CD4-positive, alpha-beta memory T cell (primary cell): ENCODE results near the gene MTREX. TPM values are rescaled to one million over a fixed set of nuclear protein-coding genes. Genes with fewer than 3 reads are reported as not detected.

Experiments
- CTCF ChIA-PET: fragments of 350-600 bp; sonication (Branson Sonifier 250); formaldehyde crosslinking; loops from one replicate; lab custom pipeline; 2021; ENCODE audit warnings: inconsistent platforms; ENCODE audit not compliant: partially characterized antibody; lab: Charles Lee
- POLR2A ChIA-PET: fragments of 350-600 bp; sonication (Branson Sonifier 250); formaldehyde crosslinking; loops from one replicate; lab custom pipeline; 2021; ENCODE audit not compliant: partially characterized antibody; lab: Charles Lee
- DNase-seq, 5 donors: peaks; one replicate each; pipeline versions ENCODE4 v3.0.0 to v3.0.0-alpha.2; 2020 to 2022; ENCODE audit warnings: mixed read lengths in 1 of 5
- H3K27ac ChIP-seq: one replicate; pipeline ENCODE4 v1.7.0; 2013; ENCODE audit warnings: low read depth, low read length
- H3K27me3 ChIP-seq: 2 replicates; pipeline ENCODE4 v1.7.0; 2013; ENCODE audit warnings: mild to moderate bottlenecking, low read length, moderate library complexity; ENCODE audit not compliant: insufficient read depth
- H3K36me3 ChIP-seq: 2 replicates; pipeline ENCODE4 v1.7.0; 2013; ENCODE audit warnings: mild to moderate bottlenecking, low read length, moderate library complexity; ENCODE audit not compliant: insufficient read depth
- H3K4me1 ChIP-seq: 2 replicates; pipeline ENCODE4 v1.7.0; 2013; ENCODE audit warnings: mild to moderate bottlenecking, low read length, moderate library complexity; ENCODE audit not compliant: insufficient read depth
- H3K4me3 ChIP-seq, 2 donors: one replicate each; pipeline ENCODE4 v1.7.0; 2013; ENCODE audit warnings: low read length in 2 of 2, mild to moderate bottlenecking in 1 of 2
- H3K9me3 ChIP-seq, 2 donors: one replicate each; pipeline ENCODE4 v1.7.0; 2013; ENCODE audit warnings: low read length in 2 of 2, control low read depth in 1 of 2; ENCODE audit not compliant: control insufficient read depth in 1 of 2
- H3K27ac Mint-ChIP-seq, 7 donors: one replicate each; pipeline ENCODE4 v1.8.0; 2020 to 2021; ENCODE audit warnings: mixed read lengths in 7 of 7, mild to moderate bottlenecking in 6 of 7, inconsistent platforms in 3 of 7, moderate library complexity in 3 of 7
- H3K27me3 Mint-ChIP-seq, 2 donors: one replicate each; pipeline ENCODE4 v1.8.0; 2020 to 2021; ENCODE audit warnings: mixed read lengths in 2 of 2
- H3K36me3 Mint-ChIP-seq, 2 donors: one replicate each; pipeline ENCODE4 v1.8.0; 2020 to 2021; ENCODE audit warnings: mixed read lengths in 2 of 2, inconsistent platforms in 1 of 2, mild to moderate bottlenecking in 1 of 2
- H3K4me1 Mint-ChIP-seq, 4 donors: one replicate each; pipeline ENCODE4 v1.8.0; 2020 to 2021; ENCODE audit warnings: mixed read lengths in 4 of 4, mild to moderate bottlenecking in 1 of 4
- H3K4me3 Mint-ChIP-seq, 8 donors: one replicate each; pipeline ENCODE4 v1.8.0; 2020 to 2021; ENCODE audit warnings: mixed read lengths in 8 of 8, mild to moderate bottlenecking in 7 of 8, moderate library complexity in 6 of 8, inconsistent platforms in 3 of 8
- H3K9me3 Mint-ChIP-seq, 8 donors: one replicate each; pipeline ENCODE4 v1.8.0; 2020 to 2021; ENCODE audit warnings: mixed read lengths in 8 of 8, mild to moderate bottlenecking in 5 of 8, inconsistent platforms in 3 of 8, moderate library complexity in 1 of 8
- intact Hi-C: fragments of 100-400 bp; cut with micrococcal nuclease; formaldehyde crosslinking; loops from one replicate; pipeline ENCODE4 v1.15.1; 2023
- polyA plus RNA-seq, 2 donors: library from polyadenylated mRNA; unstranded; fragments of 300-500 nt; fragmentation: Illumina TruSeq; gene quantifications; one replicate each; pipeline ENCODE4 v1.2.3, GENCODE V29; 2021
- total RNA-seq, 2 experiments: library from RNA; stranded (reverse); gene quantifications; one replicate each; pipeline ENCODE4 v1.2.3, GENCODE V29; 2021

Gene MTREX
- total and polyA plus RNA-seq, 4 experiments from 2014 or later: 28.8 to 82.2 (median 55.4) TPM

DNA sequence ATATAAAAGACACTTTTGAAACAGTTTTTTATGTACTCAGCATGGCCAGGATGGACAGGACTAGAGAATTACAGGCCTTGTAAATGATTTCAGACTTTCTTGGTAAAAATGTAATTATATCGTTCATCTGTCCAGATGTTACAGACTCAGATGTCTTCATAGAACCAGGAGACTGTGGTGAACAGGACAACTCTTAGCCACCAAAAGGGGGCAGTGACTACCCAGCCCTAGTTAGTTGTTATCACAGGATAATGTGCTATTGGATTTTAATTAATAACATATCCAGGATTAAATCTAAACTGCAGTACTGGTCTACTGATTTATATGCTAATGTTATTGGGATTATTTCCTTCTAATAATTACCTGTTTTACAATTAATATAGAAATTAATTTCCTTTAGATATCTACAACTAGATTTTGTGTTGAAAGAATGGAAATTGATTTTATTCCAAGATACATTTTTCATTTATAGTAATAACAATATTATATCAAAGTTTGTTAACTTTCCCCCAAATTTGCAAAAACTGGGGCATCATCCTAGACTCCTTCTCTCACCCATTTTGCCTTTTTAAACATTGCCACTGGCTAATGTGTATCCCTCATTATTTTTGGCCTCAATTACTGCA lies 99.4 kb downstream of the MTREX start:
- H3K36me3 Mint-ChIP-seq: peaks cover 46 to 57% of the 10 kb centered on the region in 2 donors

DNA sequence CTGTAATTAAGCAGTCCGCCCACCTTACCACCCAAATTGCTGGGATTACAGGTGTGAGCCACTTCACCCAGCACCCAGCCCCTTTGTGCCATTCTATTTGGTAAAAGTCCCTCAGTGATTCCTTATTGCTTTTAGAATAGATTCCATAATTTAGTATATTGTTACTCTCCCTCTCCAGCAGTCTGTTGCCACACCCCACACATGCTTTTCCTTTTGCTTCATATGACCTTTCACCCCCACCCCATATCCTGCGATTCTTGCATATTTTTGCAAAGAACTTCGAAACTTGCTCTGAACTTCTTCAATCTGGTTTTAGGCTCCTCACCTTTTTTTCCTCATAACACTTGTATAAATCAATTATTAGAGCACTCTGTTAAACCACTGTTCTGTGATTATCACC lies 100.2 kb downstream of the MTREX start:
- intact Hi-C loops: loop anchor here (1.0 kb wide), 1 partner anchor 284 kb away; no protein-coding TSS in a partner anchor
- CTCF ChIA-PET: no interaction called here
- H3K4me1 Mint-ChIP-seq: peaks cover 4 to 11% (median 8%) of the 10 kb centered on the region in 4 donors
- peaks cover 47 to 57% of the 10 kb centered on the region in 2 donors for H3K36me3 Mint-ChIP-seq
- Histone ChIP-seq H3K36me3 (peaks cover 17% of the 10 kb centered on the region), H3K27me3 (no peaks in the 10 kb centered on the region), H3K4me1 (no peaks in the 10 kb centered on the region), H3K27ac (no peak overlapping the region), H3K9me3 (no peaks in the 10 kb centered on the region), H3K4me3 (no peak overlapping the region)
- no peak overlapping the region for H3K4me3 Mint-ChIP-seq
- DNase-seq: no peak
- no peaks in the 10 kb centered on the region for H3K27me3 Mint-ChIP-seq
- POLR2A ChIA-PET: no interaction called here
- H3K9me3 Mint-ChIP-seq: no peaks in the 10 kb centered on the region
- H3K27ac Mint-ChIP-seq: peak overlapping the region in 1 of 7 donors; percentile 5

More for the DNA sequence above, 99.4 kb downstream of the MTREX start:
- no peak overlapping the region for H3K27ac Mint-ChIP-seq
- ChIA-PET POLR2A (interaction anchor here (1.2 kb wide), 1 partner anchor 285 kb away, joined by 3 read pairs; no protein-coding TSS in a partner anchor), CTCF (interaction anchor here (1.8 kb wide), 1 partner anchor 285 kb away, joined by 14 read pairs; no protein-coding TSS in a partner anchor)
- Histone ChIP-seq H3K36me3 (peaks cover 17% of the 10 kb centered on the region), H3K9me3 (no peaks in the 10 kb centered on the region), H3K27ac (no peak overlapping the region), H3K4me3 (no peak overlapping the region), H3K27me3 (no peaks in the 10 kb centered on the region), H3K4me1 (no peaks in the 10 kb centered on the region)
- peak in 2 of 5 donors; percentile 13 to 17 for DNase-seq
- H3K27me3 Mint-ChIP-seq: no peaks in the 10 kb centered on the region
- intact Hi-C loops: loop anchor here (1.0 kb wide), 1 partner anchor 285 kb away; no protein-coding TSS in a partner anchor
- H3K4me3 Mint-ChIP-seq: no peak overlapping the region
- H3K9me3 Mint-ChIP-seq: no peaks in the 10 kb centered on the region
- H3K4me1 Mint-ChIP-seq: peaks cover 4 to 11% (median 6%) of the 10 kb centered on the region in 4 donors

DNA sequence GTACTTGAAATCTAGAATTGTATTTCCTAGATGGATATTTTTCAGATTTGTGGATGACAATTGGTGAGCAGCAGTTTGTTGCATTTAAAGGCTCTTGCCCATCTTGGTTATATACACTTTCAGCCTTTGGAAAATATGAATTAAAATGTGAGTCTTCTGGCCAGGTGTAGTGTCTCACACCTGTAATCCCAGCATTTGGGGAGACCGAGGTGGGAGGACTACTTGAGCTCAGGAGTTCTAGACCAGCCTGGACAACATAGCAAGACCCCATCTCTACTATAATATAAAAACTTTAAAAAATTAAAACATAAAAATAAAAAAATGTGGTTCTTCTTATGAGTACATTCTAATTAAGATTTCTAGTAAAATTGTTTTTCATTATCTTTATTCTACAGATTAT lies 102.0 kb downstream of the MTREX start:
- ChIA-PET POLR2A (no interaction called here), CTCF (interaction anchor here (0.6 kb wide), 1 partner anchor 264 kb away, joined by 4 read pairs; no protein-coding TSS in a partner anchor)
- H3K4me3 Mint-ChIP-seq: no peak overlapping the region
- no peaks in the 10 kb centered on the region for H3K27me3 Mint-ChIP-seq
- Histone ChIP-seq H3K27ac (no peak overlapping the region), H3K4me1 (no peaks in the 10 kb centered on the region), H3K9me3 (no peaks in the 10 kb centered on the region), H3K36me3 (peaks cover 17% of the 10 kb centered on the region), H3K27me3 (no peaks in the 10 kb centered on the region), H3K4me3 (no peak overlapping the region)
- no peaks in the 10 kb centered on the region for H3K9me3 Mint-ChIP-seq
- peaks cover 4 to 11% (median 8%) of the 10 kb centered on the region in 4 donors for H3K4me1 Mint-ChIP-seq
- H3K27ac Mint-ChIP-seq: no peak overlapping the region
- intact Hi-C loops: no loop called here
- peaks cover 40 to 51% of the 10 kb centered on the region in 2 donors for H3K36me3 Mint-ChIP-seq
- DNase-seq: no peak

DNA sequence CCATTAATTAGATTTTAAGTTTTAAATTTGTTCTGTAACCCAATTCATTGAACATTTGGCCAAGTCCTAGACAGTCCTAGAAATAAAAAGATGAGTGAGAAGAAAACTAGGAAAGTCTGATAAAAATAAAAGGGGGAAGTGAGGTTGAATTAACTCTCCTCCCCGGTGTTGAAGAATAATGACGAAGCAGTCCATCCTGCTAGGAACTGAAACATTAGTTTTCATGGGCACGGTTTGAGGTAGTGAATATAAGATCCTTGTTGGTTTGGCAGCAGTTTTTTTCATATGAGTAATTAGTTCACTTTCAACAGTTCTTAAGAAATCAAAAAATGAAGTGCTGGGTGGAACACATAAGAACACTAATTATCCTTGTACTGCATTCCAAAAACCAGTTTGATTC lies 103.1 kb downstream of the MTREX start:
- H3K27me3 ChIP-seq: no peaks in the 10 kb centered on the region
- no peak for DNase-seq
- Mint-ChIP-seq H3K27ac (no peak overlapping the region), H3K9me3 (no peaks in the 10 kb centered on the region), H3K4me3 (no peak overlapping the region), H3K4me1 (peaks cover 4 to 11% (median 8%) of the 10 kb centered on the region in 4 donors), H3K27me3 (no peaks in the 10 kb centered on the region), H3K36me3 (peaks cover 48 to 53% of the 10 kb centered on the region in 2 donors)
- H3K9me3 ChIP-seq: no peaks in the 10 kb centered on the region
- H3K4me3 ChIP-seq: no peak overlapping the region
- H3K36me3 ChIP-seq: peaks cover 16% of the 10 kb centered on the region
- H3K4me1 ChIP-seq: no peaks in the 10 kb centered on the region
- H3K27ac ChIP-seq: no peak overlapping the region
- POLR2A ChIA-PET: no interaction called here
- intact Hi-C loops: no loop called here
- CTCF ChIA-PET: no interaction called here

DNA sequence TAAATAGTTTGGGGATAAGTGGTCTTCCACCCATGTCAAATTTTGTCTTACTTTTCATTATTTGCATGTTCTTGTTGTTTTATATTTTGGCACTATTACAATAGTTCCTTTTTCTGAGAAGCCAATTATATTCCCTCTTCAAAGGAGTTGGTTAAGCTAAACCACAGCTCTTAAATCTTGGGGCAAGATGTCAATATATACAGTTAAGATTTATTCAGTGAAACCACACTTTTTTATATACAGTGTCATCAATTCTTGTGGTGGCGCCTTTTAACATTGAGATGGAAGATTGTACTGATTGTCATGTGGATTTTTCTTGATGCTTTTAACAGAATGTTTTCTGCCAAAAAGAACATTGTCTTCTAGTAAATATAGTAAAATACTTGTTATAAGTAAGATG lies 104.1 kb downstream of the MTREX start:
- Mint-ChIP-seq H3K36me3 (peaks cover 47 to 49% of the 10 kb centered on the region in 2 donors), H3K27me3 (no peaks in the 10 kb centered on the region), H3K9me3 (no peaks in the 10 kb centered on the region), H3K27ac (peak overlapping the region in 1 of 7 donors; percentile 2), H3K4me1 (peaks cover 4 to 11% (median 8%) of the 10 kb centered on the region in 4 donors), H3K4me3 (no peak overlapping the region)
- ChIA-PET CTCF (no interaction called here), POLR2A (no interaction called here)
- no peaks in the 10 kb centered on the region for H3K9me3 ChIP-seq
- H3K36me3 ChIP-seq: peaks cover 8% of the 10 kb centered on the region
- H3K27me3 ChIP-seq: no peaks in the 10 kb centered on the region
- peak in 1 of 5 donors; percentile 13 for DNase-seq
- H3K4me3 ChIP-seq: no peak overlapping the region
- H3K4me1 ChIP-seq: no peaks in the 10 kb centered on the region
- intact Hi-C loops: no loop called here
- no peak overlapping the region for H3K27ac ChIP-seq

DNA sequence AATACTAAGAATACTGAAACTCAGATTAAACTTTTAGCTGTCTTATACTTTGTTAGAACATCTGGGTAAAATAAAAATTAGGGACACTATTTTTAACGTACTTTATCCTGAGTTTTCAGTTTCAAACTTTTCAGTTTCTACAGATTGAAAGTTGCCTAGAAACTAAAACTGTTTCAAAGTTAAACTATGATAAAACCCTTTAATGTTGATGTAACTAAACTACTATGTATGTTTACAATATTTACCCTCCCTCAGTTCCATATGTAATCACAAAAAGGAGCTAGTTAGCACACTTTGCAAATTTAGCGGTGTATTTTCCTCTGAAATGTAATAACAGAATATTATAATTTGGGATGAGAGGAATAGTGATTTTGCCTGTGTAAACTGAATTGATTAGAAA lies 105.9 kb downstream of the MTREX start:
- Mint-ChIP-seq H3K4me1 (peaks cover 4 to 8% (median 7%) of the 10 kb centered on the region in 4 donors), H3K4me3 (no peak overlapping the region), H3K36me3 (peaks cover 45 to 53% of the 10 kb centered on the region in 2 donors), H3K27ac (no peak overlapping the region), H3K27me3 (no peaks in the 10 kb centered on the region), H3K9me3 (no peaks in the 10 kb centered on the region)
- POLR2A ChIA-PET: no interaction called here
- Histone ChIP-seq H3K27me3 (no peaks in the 10 kb centered on the region), H3K27ac (no peak overlapping the region), H3K4me3 (no peak overlapping the region), H3K4me1 (no peaks in the 10 kb centered on the region), H3K9me3 (no peaks in the 10 kb centered on the region), H3K36me3 (peaks cover 12% of the 10 kb centered on the region)
- CTCF ChIA-PET: interaction anchor here (0.8 kb wide), 1 partner anchor 278 kb away, joined by 3 read pairs; no protein-coding TSS in a partner anchor
- DNase-seq: no peak
- intact Hi-C loops: no loop called here

DNA sequence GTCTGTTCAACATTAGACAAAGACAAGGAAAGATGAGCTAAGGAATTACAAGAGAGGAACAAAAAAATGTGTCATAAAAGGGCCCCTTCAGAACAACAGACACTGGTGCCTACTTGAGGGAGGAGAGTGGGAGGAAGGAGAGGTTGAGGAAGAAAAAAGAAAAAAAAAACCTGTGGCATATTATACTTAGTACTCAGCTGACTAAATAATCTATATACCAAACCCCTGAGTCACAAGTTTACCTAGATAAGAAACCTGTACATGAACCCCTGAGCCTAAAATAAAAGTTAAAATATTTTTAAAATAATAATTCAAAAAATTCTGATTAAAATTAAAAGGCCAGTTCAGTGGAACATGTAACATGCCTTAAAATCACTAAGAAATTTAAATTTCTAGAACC lies 107.3 kb downstream of the MTREX start:
- Histone ChIP-seq H3K9me3 (no peaks in the 10 kb centered on the region), H3K36me3 (peaks cover 12% of the 10 kb centered on the region), H3K27ac (no peak overlapping the region), H3K4me3 (no peak overlapping the region), H3K27me3 (no peaks in the 10 kb centered on the region), H3K4me1 (no peaks in the 10 kb centered on the region)
- ChIA-PET CTCF (no interaction called here), POLR2A (no interaction called here)
- DNase-seq: no peak
- Mint-ChIP-seq H3K27ac (peak overlapping the region in 2 of 7 donors; percentile 14 to 70), H3K27me3 (no peaks in the 10 kb centered on the region), H3K9me3 (no peaks in the 10 kb centered on the region), H3K36me3 (peaks cover 49 to 57% of the 10 kb centered on the region in 2 donors), H3K4me3 (no peak overlapping the region), H3K4me1 (peaks cover 8 to 14% (median 12%) of the 10 kb centered on the region in 4 donors)
- intact Hi-C loops: no loop called here
